Caco-2 (cell line): ENCODE measurements around the gene GSDME. TPM values are rescaled to one million over a fixed set of nuclear protein-coding genes. Genes with fewer than 3 reads are reported as not detected.

Experiments
- BruUV-seq: library from RNA; stranded (reverse); fragments of 400-500 nt; replicated peaks from 2 replicates; lab custom pipeline; 2021; lab: Mats Ljungman, UMichigan
- CTCF ChIA-PET: fragments of 300-600 bp; sonication (Branson Sonifier 250); formaldehyde crosslinking; loops from one replicate; lab custom pipeline; 2022; ENCODE audit warnings: antibody characterized with exemption; lab: Charles Lee
- POLR2A ChIA-PET: fragments of 300-600 bp; sonication (Branson Sonifier 250); formaldehyde crosslinking; loops from one replicate; lab custom pipeline; 2022; ENCODE audit warnings: antibody characterized with exemption; lab: Charles Lee
- DNase-seq, 2 experiments: peaks; one replicate each; pipeline versions ENCODE4 v3.0.0 to v3.0.0-alpha.2; 2020 to 2022
- H3K27me3 ChIP-seq: replicated peaks from 2 replicates; pipeline ENCODE4 v1.6.0; 2011; ENCODE audit warnings: low read length; ENCODE audit not compliant: control insufficient read depth, insufficient read depth
- H3K36me3 ChIP-seq: 2 replicates; pipeline ENCODE4 v1.5.1; 2011; ENCODE audit warnings: low read length; ENCODE audit not compliant: control insufficient read depth, insufficient read depth
- H3K4me1 ChIP-seq: fragments of 250-450 bp; sonication (Bioruptor Pico); 2 replicates; pipeline ENCODE4 v1.5.1; 2020; ENCODE audit warnings: mild to moderate bottlenecking
- H3K4me3 ChIP-seq: 2 replicates; pipeline ENCODE4 v1.5.1; 2011; ENCODE audit warnings: low read depth, mild to moderate bottlenecking, control low read depth, low read length
- H3K9me3 ChIP-seq: fragments of 250-450 bp; sonication (Bioruptor Pico); 2 replicates; pipeline ENCODE4 v1.5.1; 2020; ENCODE audit warnings: mild to moderate bottlenecking, moderate library complexity
- H3K27ac Mint-ChIP-seq: one replicate; pipeline ENCODE4 v1.8.0; 2022; ENCODE audit warnings: mixed read lengths; ENCODE audit not compliant: unreplicated experiment
- H3K27me3 Mint-ChIP-seq: one replicate; pipeline ENCODE4 v1.8.0; 2022; ENCODE audit warnings: mixed read lengths; ENCODE audit not compliant: insufficient read depth, unreplicated experiment
- H3K36me3 Mint-ChIP-seq: one replicate; pipeline ENCODE4 v1.8.0; 2022; ENCODE audit warnings: mild to moderate bottlenecking, mixed read lengths; ENCODE audit not compliant: insufficient read depth, unreplicated experiment
- H3K4me1 Mint-ChIP-seq: one replicate; pipeline ENCODE4 v1.8.0; 2022; ENCODE audit warnings: low read depth, mixed read lengths; ENCODE audit not compliant: unreplicated experiment
- H3K4me3 Mint-ChIP-seq: one replicate; pipeline ENCODE4 v1.8.0; 2022; ENCODE audit warnings: mild to moderate bottlenecking, moderate library complexity, mixed read lengths; ENCODE audit not compliant: unreplicated experiment
- H3K9me3 Mint-ChIP-seq: one replicate; pipeline ENCODE4 v1.8.0; 2022; ENCODE audit warnings: mixed read lengths; ENCODE audit not compliant: unreplicated experiment
- intact Hi-C: fragments of 100-400 bp; cut with micrococcal nuclease; formaldehyde crosslinking; loops from one replicate; pipeline ENCODE4 v1.10.0; 2022; ENCODE audit not compliant: unreplicated experiment
- total RNA-seq: library from RNA; stranded (reverse); gene quantifications from 2 replicates; pipeline ENCODE4 v1.2.3, GENCODE V29; 2022
- TF ChIP-seq, protein P1 (sequence below), 2 experiments: fragments of 200-600 bp in 1 of 2; IDR thresholded peaks; 1 replicate in 1 of 2; 2 replicates in 1 of 2; pipeline versions ENCODE4 v1.5.1 to v1.8.0; 2011 to 2022; ENCODE audit warnings: antibody characterized with exemption in 1 of 2, control low read depth in 1 of 2, inconsistent platforms in 1 of 2, low read depth in 1 of 2, low read length in 1 of 2, mild to moderate bottlenecking in 1 of 2, moderate library complexity in 1 of 2; ENCODE audit not compliant: insufficient read depth in 1 of 2, severe bottlenecking in 1 of 2, unreplicated experiment in 1 of 2

The GSDME gene
- total RNA-seq, 1 experiment from 2014 or later = 35.2 TPM

DNA sequence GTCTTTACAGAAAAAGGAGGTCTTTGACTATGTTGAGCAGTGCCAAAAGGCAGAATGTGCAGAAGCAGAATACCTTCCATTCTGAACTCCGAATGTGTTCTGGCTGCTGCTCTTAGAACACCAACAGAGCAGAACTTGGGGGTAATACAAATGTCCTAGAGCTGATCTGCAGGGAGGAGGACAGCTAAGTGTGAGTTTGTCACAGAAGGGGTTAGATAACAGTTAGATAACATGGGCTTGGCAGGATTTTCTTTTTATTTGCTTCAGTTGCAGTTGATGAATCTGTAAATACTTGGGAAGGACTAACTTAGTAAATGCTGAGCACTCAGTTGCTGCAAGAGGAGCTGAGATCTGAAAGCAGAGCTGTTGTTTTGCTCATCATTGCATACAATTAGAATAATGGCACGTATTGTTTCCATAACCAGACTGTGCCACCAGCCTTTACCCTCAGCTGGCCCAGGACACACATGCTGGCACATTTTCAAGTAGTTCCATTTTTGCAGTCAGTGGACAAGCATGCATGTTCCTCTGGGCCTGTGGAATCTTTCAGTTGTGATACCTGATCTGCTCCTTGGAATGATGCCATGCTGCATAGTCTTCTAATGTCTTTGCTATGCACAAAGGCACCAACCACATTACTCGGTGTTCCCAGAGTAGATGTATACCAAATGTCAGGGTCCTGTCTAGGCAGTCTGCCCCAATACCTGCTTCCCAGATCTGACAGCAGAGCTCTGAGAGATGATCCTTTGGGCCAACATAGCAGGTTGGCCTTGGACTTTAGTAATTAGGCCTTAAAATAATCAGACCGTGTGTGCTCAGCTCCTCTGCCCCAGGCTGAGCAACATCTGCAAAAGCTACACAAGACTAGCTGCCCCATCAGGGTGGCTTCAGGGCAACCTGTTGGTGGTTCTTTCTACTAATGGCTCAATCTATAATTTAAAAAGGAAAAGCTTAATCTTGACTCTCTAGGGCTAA lies 55.7 kb downstream of the GSDME start:
- H3K9me3 ChIP-seq = no peaks in the 10 kb centered on the region
- intact Hi-C loops = no loop called here
- peaks cover 1% of the 10 kb centered on the region; the same call in 1 of the 2 replicates for H3K36me3 ChIP-seq
- no peaks in the 10 kb centered on the region for H3K4me1 ChIP-seq
- H3K4me3 ChIP-seq = no peak overlapping the region
- no peak overlapping the region for H3K4me3 Mint-ChIP-seq
- no peak for DNase-seq
- no peaks in the 10 kb centered on the region for H3K27me3 ChIP-seq
- H3K27ac Mint-ChIP-seq = no peak overlapping the region
- no peaks in the 10 kb centered on the region for H3K27me3 Mint-ChIP-seq
- TF ChIP-seq, protein P1, sequence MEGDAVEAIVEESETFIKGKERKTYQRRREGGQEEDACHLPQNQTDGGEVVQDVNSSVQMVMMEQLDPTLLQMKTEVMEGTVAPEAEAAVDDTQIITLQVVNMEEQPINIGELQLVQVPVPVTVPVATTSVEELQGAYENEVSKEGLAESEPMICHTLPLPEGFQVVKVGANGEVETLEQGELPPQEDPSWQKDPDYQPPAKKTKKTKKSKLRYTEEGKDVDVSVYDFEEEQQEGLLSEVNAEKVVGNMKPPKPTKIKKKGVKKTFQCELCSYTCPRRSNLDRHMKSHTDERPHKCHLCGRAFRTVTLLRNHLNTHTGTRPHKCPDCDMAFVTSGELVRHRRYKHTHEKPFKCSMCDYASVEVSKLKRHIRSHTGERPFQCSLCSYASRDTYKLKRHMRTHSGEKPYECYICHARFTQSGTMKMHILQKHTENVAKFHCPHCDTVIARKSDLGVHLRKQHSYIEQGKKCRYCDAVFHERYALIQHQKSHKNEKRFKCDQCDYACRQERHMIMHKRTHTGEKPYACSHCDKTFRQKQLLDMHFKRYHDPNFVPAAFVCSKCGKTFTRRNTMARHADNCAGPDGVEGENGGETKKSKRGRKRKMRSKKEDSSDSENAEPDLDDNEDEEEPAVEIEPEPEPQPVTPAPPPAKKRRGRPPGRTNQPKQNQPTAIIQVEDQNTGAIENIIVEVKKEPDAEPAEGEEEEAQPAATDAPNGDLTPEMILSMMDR (IDR thresholded peaks at IDR 0.05; ENCODE audit: insufficient read depth in 1 of 2, low read depth in 1 of 2, low read length in 1 of 2, severe bottlenecking in 1 of 2, unreplicated experiment in 1 of 2) = no peak
- BruUV-seq = no TSS peak
- H3K4me1 Mint-ChIP-seq = peaks cover 6% of the 10 kb centered on the region
- ChIA-PET CTCF (interaction anchor here (1.3 kb wide), 1 partner anchor 15 kb away, joined by 3 read pairs; no protein-coding TSS in a partner anchor), POLR2A (interaction anchor here (0.5 kb wide), 1 partner anchor 424 kb away, joined by 6 read pairs; no protein-coding TSS in a partner anchor)
- H3K9me3 Mint-ChIP-seq = no peaks in the 10 kb centered on the region
- H3K36me3 Mint-ChIP-seq = peaks cover 20% of the 10 kb centered on the region

DNA sequence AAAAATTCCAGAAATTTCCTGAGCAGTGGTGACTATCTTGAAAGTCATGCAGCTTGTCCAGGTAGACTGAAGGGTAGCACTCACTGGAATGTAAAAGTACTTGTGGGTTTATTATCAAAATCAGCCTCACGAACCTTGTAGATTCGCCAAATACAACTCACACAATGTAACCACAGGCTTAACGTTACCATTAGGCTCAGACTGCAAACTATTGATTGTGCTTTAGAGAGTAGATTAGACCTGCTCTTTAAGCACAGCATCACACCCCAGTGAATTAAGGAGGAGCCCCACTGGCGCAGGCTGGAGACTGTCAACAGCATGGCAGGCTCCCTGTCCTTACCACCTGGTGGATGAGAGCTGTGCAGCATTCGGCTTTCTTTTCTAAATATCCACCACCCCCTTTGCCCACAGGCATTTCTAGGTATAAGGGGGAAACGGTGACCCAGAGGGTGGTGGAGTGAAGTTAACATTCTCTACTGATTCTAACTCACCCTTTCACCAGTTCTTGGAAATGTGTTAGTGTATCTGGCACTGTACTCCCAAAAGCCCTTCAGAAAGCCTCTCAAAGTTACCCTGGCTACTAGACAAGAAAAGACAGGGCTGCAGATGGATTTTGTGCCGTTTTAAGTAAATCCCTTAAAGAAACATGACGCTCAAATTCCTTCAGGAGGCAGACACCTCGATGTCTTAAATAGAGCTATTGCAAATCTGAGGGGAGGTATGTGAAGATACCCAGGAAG lies 56.6 kb downstream of the GSDME start:
- H3K27ac Mint-ChIP-seq = no peak overlapping the region
- BruUV-seq = no TSS peak
- no peak overlapping the region for H3K4me3 ChIP-seq
- intact Hi-C loops = no loop called here
- H3K27me3 ChIP-seq = no peaks in the 10 kb centered on the region
- no peaks in the 10 kb centered on the region for H3K9me3 ChIP-seq
- no peaks in the 10 kb centered on the region for H3K27me3 Mint-ChIP-seq
- no peak overlapping the region for H3K4me3 Mint-ChIP-seq
- POLR2A ChIA-PET = no interaction called here
- CTCF ChIA-PET = no interaction called here
- no peak for DNase-seq
- H3K9me3 Mint-ChIP-seq = no peaks in the 10 kb centered on the region
- H3K4me1 ChIP-seq = no peaks in the 10 kb centered on the region
- 0 out of 2 replicates have a peak, but pooled peaks cover 1% of the 10 kb centered on the region for H3K36me3 ChIP-seq
- H3K36me3 Mint-ChIP-seq = peaks cover 24% of the 10 kb centered on the region
- TF ChIP-seq, protein P1 (IDR thresholded peaks at IDR 0.05; ENCODE audit: insufficient read depth in 1 of 2, low read depth in 1 of 2, low read length in 1 of 2, severe bottlenecking in 1 of 2, unreplicated experiment in 1 of 2) = no peak
- peaks cover 6% of the 10 kb centered on the region for H3K4me1 Mint-ChIP-seq
